Activated CD4-positive, alpha-beta memory T cell treated with anti-CD3 and anti-CD28 coated beads, Interleukin-2, amount 10 ng/mL, durations not matched to agents 7 days and 5 days (primary cell): ENCODE data around the gene AMER3. TPM values are rescaled to one million over a fixed set of nuclear protein-coding genes. Genes with fewer than 3 reads are reported as not detected.

Source experiments
- CTCF ChIA-PET: fragments of 350-600 bp; sonication (Branson Sonifier 250); formaldehyde crosslinking; loops from one replicate; lab custom pipeline; 2021; ENCODE audit warnings: antibody characterized with exemption, inconsistent platforms; lab: Charles Lee
- POLR2A ChIA-PET: fragments of 350-600 bp; sonication (Branson Sonifier 250); formaldehyde crosslinking; loops from one replicate; lab custom pipeline; 2021; ENCODE audit warnings: antibody characterized with exemption; lab: Charles Lee
- DNase-seq: peaks from one replicate; pipeline ENCODE4 v3.0.0-alpha.2; 2020
- H3K27ac Mint-ChIP-seq: one replicate; pipeline ENCODE4 v1.8.0; 2021; ENCODE audit warnings: mild to moderate bottlenecking, mixed read lengths
- H3K27me3 Mint-ChIP-seq: one replicate; pipeline ENCODE4 v1.8.0; 2021; ENCODE audit warnings: mixed read lengths
- H3K36me3 Mint-ChIP-seq: one replicate; pipeline ENCODE4 v1.8.0; 2021; ENCODE audit warnings: low read depth, mixed read lengths
- H3K4me1 Mint-ChIP-seq: one replicate; pipeline ENCODE4 v1.8.0; 2021; ENCODE audit warnings: mixed read lengths
- H3K4me3 Mint-ChIP-seq: one replicate; pipeline ENCODE4 v1.8.0; 2021; ENCODE audit warnings: mild to moderate bottlenecking, mixed read lengths
- H3K9me3 Mint-ChIP-seq: one replicate; pipeline ENCODE4 v1.8.0; 2021; ENCODE audit warnings: mixed read lengths
- total RNA-seq, 2 experiments: library from RNA; stranded (reverse); gene quantifications; one replicate each; pipeline ENCODE4 v1.2.3, GENCODE V29; 2021

The AMER3 gene
- total RNA-seq, 2 experiments from 2014 or later = not detected

DNA sequence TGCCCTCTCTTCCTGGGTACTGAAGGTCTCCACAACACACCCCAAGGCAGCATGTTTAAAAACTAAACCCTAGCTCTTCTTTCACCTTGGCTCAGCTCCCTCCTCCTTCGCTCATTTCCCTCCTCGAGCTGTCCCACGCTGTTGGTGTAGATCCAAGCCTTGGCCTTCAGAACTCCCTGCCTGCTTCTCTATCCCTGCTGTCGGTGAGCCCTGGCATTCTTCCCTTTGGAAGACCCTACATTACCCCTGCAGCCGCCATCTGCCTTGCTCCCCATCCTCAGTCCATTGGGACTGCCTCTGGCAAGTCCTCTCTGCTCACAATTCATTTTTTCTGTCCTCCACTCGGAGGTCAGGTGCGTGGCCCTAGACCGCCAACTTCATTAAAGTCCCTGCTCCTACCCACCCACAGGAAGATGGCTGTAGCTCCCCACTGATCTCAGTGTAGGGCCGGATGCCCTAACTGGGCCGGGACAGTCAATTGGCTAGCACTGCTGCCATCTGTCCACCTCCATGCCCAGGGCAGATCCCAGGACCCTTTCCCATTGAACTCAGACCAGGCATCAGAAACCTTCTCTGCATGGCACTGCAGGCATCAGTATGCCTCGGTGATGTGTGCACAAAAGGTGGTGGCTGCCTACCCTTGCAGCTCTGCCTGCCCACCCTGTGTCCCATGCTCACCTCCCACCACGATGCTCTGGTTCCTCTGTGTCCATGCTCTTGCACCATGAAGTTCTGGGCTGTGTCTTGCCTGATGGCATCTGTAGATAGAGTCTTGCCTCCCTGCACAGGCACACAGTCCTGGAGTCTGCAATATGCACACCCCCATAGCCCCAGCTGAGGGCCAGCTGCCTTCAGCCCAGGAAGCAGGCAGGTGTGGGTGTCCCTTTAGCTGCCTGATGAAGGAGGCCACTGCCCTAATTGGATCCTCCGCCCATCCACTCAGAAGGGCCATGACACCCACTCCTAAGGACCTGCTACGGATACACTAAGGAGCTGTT is 5.7 kb downstream of the AMER3 start:
- CTCF ChIA-PET = no interaction called here
- POLR2A ChIA-PET = no interaction called here
- Mint-ChIP-seq H3K9me3 (no peaks in the 10 kb centered on the region), H3K4me1 (peaks cover 2% of the 10 kb centered on the region), H3K36me3 (no peaks in the 10 kb centered on the region), H3K4me3 (no peak overlapping the region), H3K27me3 (peaks cover 24% of the 10 kb centered on the region), H3K27ac (no peak overlapping the region)
- DNase-seq = no peak

GRCh38 chr2:130762031-130762909 is 6.9 kb downstream of the AMER3 start:
- no peak for DNase-seq
- H3K27me3 Mint-ChIP-seq = peaks cover 15% of the 10 kb centered on the region
- H3K9me3 Mint-ChIP-seq = no peaks in the 10 kb centered on the region
- no peaks in the 10 kb centered on the region for H3K36me3 Mint-ChIP-seq
- no peak overlapping the region for H3K27ac Mint-ChIP-seq
- no peaks in the 10 kb centered on the region for H3K4me1 Mint-ChIP-seq
- ChIA-PET POLR2A (no interaction called here), CTCF (interaction anchor here (1.3 kb wide), 1 partner anchor 35 kb away, joined by 4 read pairs; no protein-coding TSS in a partner anchor)
- H3K4me3 Mint-ChIP-seq = no peak overlapping the region

GRCh38 chr2:130762910-130763385 is 7.6 kb downstream of the AMER3 start:
- Mint-ChIP-seq H3K27me3 (peaks cover 10% of the 10 kb centered on the region), H3K4me3 (no peak overlapping the region), H3K9me3 (no peaks in the 10 kb centered on the region), H3K36me3 (no peaks in the 10 kb centered on the region), H3K27ac (no peak overlapping the region), H3K4me1 (no peaks in the 10 kb centered on the region)
- DNase-seq = no peak
- POLR2A ChIA-PET = no interaction called here
- CTCF ChIA-PET = interaction anchor here (1.3 kb wide), 1 partner anchor 35 kb away, joined by 4 read pairs; no protein-coding TSS in a partner anchor

- POLR2A ChIA-PET = no interaction called here
- Mint-ChIP-seq H3K27me3 (peaks cover 8% of the 10 kb centered on the region), H3K36me3 (no peaks in the 10 kb centered on the region), H3K9me3 (no peaks in the 10 kb centered on the region), H3K4me3 (no peak overlapping the region), H3K4me1 (no peaks in the 10 kb centered on the region), H3K27ac (no peak overlapping the region)
- CTCF ChIA-PET = no interaction called here
- no peak for DNase-seq
These were observed 8.1 kb downstream of the AMER3 start for GRCh38 chr2:130763405-130763804.

GRCh38 chr2:130764035-130764820 is 8.9 kb downstream of the AMER3 start:
- Mint-ChIP-seq H3K27me3 (peaks cover 3% of the 10 kb centered on the region), H3K9me3 (no peaks in the 10 kb centered on the region), H3K4me3 (no peak overlapping the region), H3K36me3 (no peaks in the 10 kb centered on the region), H3K4me1 (no peaks in the 10 kb centered on the region), H3K27ac (no peak overlapping the region)
- DNase-seq = no peak
- POLR2A ChIA-PET = no interaction called here
- CTCF ChIA-PET = no interaction called here

GRCh38 chr2:130764821-130765115 is 9.4 kb downstream of the AMER3 start:
- Mint-ChIP-seq H3K9me3 (no peaks in the 10 kb centered on the region), H3K4me1 (no peaks in the 10 kb centered on the region), H3K4me3 (no peak overlapping the region), H3K27me3 (peaks cover 3% of the 10 kb centered on the region), H3K27ac (no peak overlapping the region), H3K36me3 (no peaks in the 10 kb centered on the region)
- ChIA-PET POLR2A (no interaction called here), CTCF (no interaction called here)
- no peak for DNase-seq

- H3K27ac Mint-ChIP-seq = no peak overlapping the region
- ChIA-PET CTCF (no interaction called here), POLR2A (no interaction called here)
- no peaks in the 10 kb centered on the region for H3K36me3 Mint-ChIP-seq
- H3K9me3 Mint-ChIP-seq = no peaks in the 10 kb centered on the region
- H3K27me3 Mint-ChIP-seq = peaks cover 3% of the 10 kb centered on the region
- no peak for DNase-seq
- H3K4me3 Mint-ChIP-seq = no peak overlapping the region
- no peaks in the 10 kb centered on the region for H3K4me1 Mint-ChIP-seq
These were observed 10.1 kb downstream of the AMER3 start for GRCh38 chr2:130765464-130765863.

DNA sequence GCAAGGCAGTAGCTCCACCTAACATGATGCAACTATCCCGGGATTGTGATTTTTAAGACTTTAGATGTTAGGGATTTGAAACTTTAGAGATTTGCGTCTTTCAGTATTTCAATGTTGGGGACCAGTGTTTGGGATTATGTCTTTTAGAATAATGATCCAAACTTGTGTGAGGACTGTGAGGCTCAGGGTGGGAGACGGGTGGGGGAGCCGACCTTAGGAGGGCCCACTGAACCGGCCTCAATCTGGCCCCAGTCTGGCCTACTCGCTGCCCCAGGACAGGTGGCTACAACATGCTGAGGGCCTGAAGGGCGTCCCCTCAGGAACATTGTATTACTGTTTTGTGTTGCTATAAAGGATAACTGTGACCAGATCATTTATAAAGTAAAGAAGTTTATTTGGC is 10.7 kb downstream of the AMER3 start:
- ChIA-PET POLR2A (no interaction called here), CTCF (interaction anchor here (1.4 kb wide), 1 partner anchor 31 kb away, joined by 5 read pairs; no protein-coding TSS in a partner anchor)
- Mint-ChIP-seq H3K4me3 (no peak overlapping the region), H3K27ac (no peak overlapping the region), H3K4me1 (no peaks in the 10 kb centered on the region), H3K9me3 (no peaks in the 10 kb centered on the region), H3K36me3 (no peaks in the 10 kb centered on the region), H3K27me3 (peaks cover 3% of the 10 kb centered on the region)
- no peak for DNase-seq

DNA sequence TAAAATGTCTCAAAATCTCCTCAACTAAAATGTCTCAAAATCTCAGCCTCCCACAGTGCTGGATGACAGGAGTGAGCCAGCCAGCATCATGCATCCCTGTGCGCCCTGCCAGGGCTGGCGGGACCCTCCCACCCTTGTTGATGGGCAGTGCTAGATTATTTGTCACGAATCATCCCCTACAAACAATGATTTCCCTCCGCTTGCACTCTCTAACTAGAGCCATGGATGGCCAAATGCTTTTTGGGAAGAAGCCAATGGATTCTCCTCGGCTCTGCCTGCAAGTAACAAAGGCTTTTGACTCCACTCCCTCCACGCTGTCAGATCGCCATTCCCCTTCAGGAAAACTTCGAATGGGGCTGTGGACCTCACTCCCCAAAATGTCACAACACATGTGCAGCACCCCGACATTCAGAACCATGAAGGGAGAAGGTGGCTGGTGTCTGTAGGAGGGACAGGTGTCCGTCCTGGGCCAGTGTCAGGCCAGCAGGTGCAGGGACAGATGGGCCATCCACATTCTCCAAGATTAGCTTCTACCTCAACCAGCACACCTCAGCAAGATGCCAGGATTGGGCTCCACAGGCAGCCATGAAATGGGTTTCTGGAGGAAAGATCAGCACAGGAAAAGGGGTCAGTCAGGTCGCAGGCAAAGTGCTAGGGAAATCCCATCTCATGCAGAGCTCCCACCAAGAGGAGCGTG is 11.5 kb downstream of the AMER3 start:
- Mint-ChIP-seq H3K4me1 (no peaks in the 10 kb centered on the region), H3K27ac (no peak overlapping the region), H3K36me3 (no peaks in the 10 kb centered on the region), H3K27me3 (peaks cover 3% of the 10 kb centered on the region), H3K9me3 (no peaks in the 10 kb centered on the region), H3K4me3 (no peak overlapping the region)
- ChIA-PET CTCF (interaction anchor here (1.4 kb wide), 1 partner anchor 30 kb away, joined by 5 read pairs; no protein-coding TSS in a partner anchor), POLR2A (no interaction called here)
- DNase-seq = no peak

- no peaks in the 10 kb centered on the region for H3K36me3 Mint-ChIP-seq
- no peak overlapping the region for H3K27ac Mint-ChIP-seq
- peaks cover 3% of the 10 kb centered on the region for H3K27me3 Mint-ChIP-seq
- no peak for DNase-seq
- no peaks in the 10 kb centered on the region for H3K4me1 Mint-ChIP-seq
- no peaks in the 10 kb centered on the region for H3K9me3 Mint-ChIP-seq
- ChIA-PET POLR2A (no interaction called here), CTCF (no interaction called here)
- no peak overlapping the region for H3K4me3 Mint-ChIP-seq
These were observed 12.1 kb downstream of the AMER3 start for GRCh38 chr2:130767408-130767775.

- Mint-ChIP-seq H3K4me3 (no peak overlapping the region), H3K27me3 (peaks cover 3% of the 10 kb centered on the region), H3K36me3 (no peaks in the 10 kb centered on the region), H3K4me1 (no peaks in the 10 kb centered on the region), H3K27ac (no peak overlapping the region), H3K9me3 (no peaks in the 10 kb centered on the region)
- ChIA-PET POLR2A (no interaction called here), CTCF (no interaction called here)
- no peak for DNase-seq
These were observed 13.0 kb downstream of the AMER3 start for GRCh38 chr2:130768191-130768855.
